HUES64 (cell line): Measurements from ENCODE around the gene NYNRIN.

ENCODE experiments used
- H3K27ac ChIP-seq: 2 replicates; pipeline ENCODE4 v1.7.0; 2013; ENCODE audit warnings: low read depth, low read length, inconsistent platforms
- H3K27me3 ChIP-seq: 2 replicates; pipeline ENCODE4 v1.6.1; 2013; ENCODE audit warnings: mild to moderate bottlenecking, low read length; ENCODE audit not compliant: insufficient read depth
- H3K36me3 ChIP-seq: 2 replicates; pipeline ENCODE4 v1.6.1; 2013; ENCODE audit warnings: mild to moderate bottlenecking, low read length; ENCODE audit not compliant: insufficient read depth
- H3K4me1 ChIP-seq: 2 replicates; pipeline ENCODE4 v1.6.1; 2013; ENCODE audit warnings: mild to moderate bottlenecking, low read length, moderate library complexity; ENCODE audit not compliant: insufficient read depth
- H3K4me3 ChIP-seq: 2 replicates; pipeline ENCODE4 v1.5.1; 2013; ENCODE audit warnings: mild to moderate bottlenecking, low read length, moderate library complexity
- H3K9ac ChIP-seq: 2 replicates; pipeline ENCODE4 v1.6.1; 2013; ENCODE audit warnings: mild to moderate bottlenecking, low read depth, low read length
- H3K9me3 ChIP-seq: 2 replicates; pipeline ENCODE4 v1.6.1; 2013; ENCODE audit warnings: low read depth, low read length; ENCODE audit not compliant: insufficient read depth
- WGBS: fragments of 150-250, 120-280 bp; methylation state at CpG from one replicate; pipeline ENCODE4 v1.1.7; 2013; ENCODE audit warnings: missing lambda C conversion rate; 5-methylcytosine and 5-hydroxymethylcytosine counted together

NYNRIN gene

DNA sequence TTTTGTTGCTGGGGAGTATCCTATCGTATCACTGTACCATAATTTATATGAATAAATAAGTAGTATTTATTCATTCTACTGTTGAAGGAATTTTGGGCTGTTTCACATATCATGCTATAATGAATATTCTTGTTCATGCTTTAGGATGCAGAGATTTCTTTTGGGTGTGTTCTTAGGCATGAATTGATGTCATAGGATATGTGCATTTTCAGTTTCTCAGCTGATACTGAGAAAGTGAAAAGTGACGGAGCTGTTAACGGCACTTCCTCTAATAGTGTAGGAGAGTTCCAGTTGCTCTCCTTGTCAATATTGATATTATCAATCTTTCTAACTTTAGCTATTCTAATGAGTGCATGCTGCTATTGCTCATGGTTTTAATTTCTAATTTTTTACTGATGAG lies 67.0 kb downstream of the NYNRIN start:
- no peaks in the 10 kb centered on the region for H3K27me3 ChIP-seq
- no peaks in the 10 kb centered on the region for H3K4me1 ChIP-seq
- H3K36me3 ChIP-seq, result no peaks in the 10 kb centered on the region
- WGBS, result 90% methylated on average over 2 of the region's 3 CpGs
- H3K9me3 ChIP-seq, result no peaks in the 10 kb centered on the region
- no peak overlapping the region for H3K4me3 ChIP-seq
- no peak overlapping the region for H3K27ac ChIP-seq
- H3K9ac ChIP-seq, result no peak overlapping the region
